ENCODE data around the gene MYH9.

Gene MYH9

GRCh38 chr22:36374603-36375024, 13.2 kb downstream of the MYH9 start:
- peaks cover 97% of the 10 kb centered on the region for H3K4me1 Mint-ChIP-seq
- CTCF ChIA-PET: no interaction called here

GRCh38 chr22:36373258-36373579, 14.5 kb downstream of the MYH9 start:
- no peak for DNase-seq
- Mint-ChIP-seq H3K9me3 (no peaks in the 10 kb centered on the region), H3K36me3 (peaks cover 74% of the 10 kb centered on the region), H3K27me3 (no peaks in the 10 kb centered on the region), H3K27ac (peak overlapping the region; percentile 90), H3K4me3 (peak overlapping the region; percentile 47), H3K4me1 (peaks cover 97% of the 10 kb centered on the region)
- CTCF ChIA-PET: interaction anchor here (2.7 kb wide), 1 partner anchor 39 kb away, joined by 7 read pairs; no protein-coding TSS in a partner anchor

More at GRCh38 chr22:36374603-36375024, 13.2 kb downstream of the MYH9 start:
- H3K27ac Mint-ChIP-seq: peak overlapping the region; percentile 86
- H3K27me3 Mint-ChIP-seq: no peaks in the 10 kb centered on the region
- peaks cover 76% of the 10 kb centered on the region for H3K36me3 Mint-ChIP-seq
- peak overlapping the region; percentile 40 for H3K4me3 Mint-ChIP-seq
- peak; percentile 47 for DNase-seq
- H3K9me3 Mint-ChIP-seq: no peaks in the 10 kb centered on the region

GRCh38 chr22:36371920-36372319, 15.8 kb downstream of the MYH9 start:
- no peak for DNase-seq
- CTCF ChIA-PET: interaction anchor here (0.9 to 2.7 kb wide), 4 partner anchors 10 to 37 kb away, joined by 3 to 7 read pairs (median 3); no protein-coding TSS in a partner anchor
- peaks cover 68% of the 10 kb centered on the region for H3K36me3 Mint-ChIP-seq
- H3K4me3 Mint-ChIP-seq: peak overlapping the region; percentile 75
- H3K27me3 Mint-ChIP-seq: no peaks in the 10 kb centered on the region
- H3K27ac Mint-ChIP-seq: peak overlapping the region; percentile 90
- H3K9me3 Mint-ChIP-seq: no peaks in the 10 kb centered on the region
- peaks cover 97% of the 10 kb centered on the region for H3K4me1 Mint-ChIP-seq

GRCh38 chr22:36369922-36370791, 17.6 kb downstream of the MYH9 start:
- peaks cover 99% of the 10 kb centered on the region for H3K4me1 Mint-ChIP-seq
- CTCF ChIA-PET: interaction anchor here (0.8 to 1.5 kb wide), 3 partner anchors 11 to 99 kb away, joined by 3 read pairs; no protein-coding TSS in a partner anchor
- H3K9me3 Mint-ChIP-seq: no peaks in the 10 kb centered on the region
- peak overlapping the region; percentile 90 for H3K27ac Mint-ChIP-seq
- peak; percentile 46 for DNase-seq
- H3K27me3 Mint-ChIP-seq: no peaks in the 10 kb centered on the region
- H3K36me3 Mint-ChIP-seq: peaks cover 68% of the 10 kb centered on the region
- peak overlapping the region; percentile 75 for H3K4me3 Mint-ChIP-seq

- H3K4me3 Mint-ChIP-seq: peak overlapping the region; percentile 52
- H3K9me3 Mint-ChIP-seq: no peaks in the 10 kb centered on the region
- H3K27me3 Mint-ChIP-seq: no peaks in the 10 kb centered on the region
- peaks cover 67% of the 10 kb centered on the region for H3K36me3 Mint-ChIP-seq
- peak overlapping the region; percentile 90 for H3K27ac Mint-ChIP-seq
- peaks cover 100% of the 10 kb centered on the region for H3K4me1 Mint-ChIP-seq
- CTCF ChIA-PET: interaction anchor here (0.8 to 1.5 kb wide), 4 partner anchors 10 to 99 kb away, joined by 3 read pairs; no protein-coding TSS in a partner anchor
- peak; percentile 47 for DNase-seq
These were observed 18.5 kb downstream of the MYH9 start for GRCh38 chr22:36369004-36369921.

GRCh38 chr22:36368359-36368983, 19.3 kb downstream of the MYH9 start:
- Mint-ChIP-seq H3K27me3 (no peaks in the 10 kb centered on the region), H3K9me3 (no peaks in the 10 kb centered on the region), H3K4me1 (peaks cover 100% of the 10 kb centered on the region), H3K4me3 (peak overlapping the region; percentile 39), H3K36me3 (peaks cover 70% of the 10 kb centered on the region), H3K27ac (peak overlapping the region; percentile 90)
- peak; percentile 52 for DNase-seq
- CTCF ChIA-PET: interaction anchor here (1.2 kb wide), 1 partner anchor 12 kb away, joined by 3 read pairs; no protein-coding TSS in a partner anchor

- CTCF ChIA-PET: interaction anchor here (1.0 to 1.2 kb wide), 2 partner anchors 10 to 13 kb away, joined by 3 to 4 read pairs; no protein-coding TSS in a partner anchor
- no peak overlapping the region for H3K4me3 Mint-ChIP-seq
- no peaks in the 10 kb centered on the region for H3K27me3 Mint-ChIP-seq
- H3K27ac Mint-ChIP-seq: peak overlapping the region; percentile 90
- H3K36me3 Mint-ChIP-seq: peaks cover 70% of the 10 kb centered on the region
- peaks cover 100% of the 10 kb centered on the region for H3K4me1 Mint-ChIP-seq
- no peaks in the 10 kb centered on the region for H3K9me3 Mint-ChIP-seq
- DNase-seq: no peak
These were observed 20.3 kb downstream of the MYH9 start for GRCh38 chr22:36367479-36367878.

GRCh38 chr22:36367066-36367465, 20.7 kb downstream of the MYH9 start:
- Mint-ChIP-seq H3K27me3 (no peaks in the 10 kb centered on the region), H3K27ac (peak overlapping the region; percentile 90), H3K4me1 (peaks cover 100% of the 10 kb centered on the region), H3K4me3 (no peak overlapping the region), H3K36me3 (peaks cover 68% of the 10 kb centered on the region), H3K9me3 (no peaks in the 10 kb centered on the region)
- CTCF ChIA-PET: interaction anchor here (1.0 kb wide), 1 partner anchor 11 kb away, joined by 4 read pairs; no protein-coding TSS in a partner anchor
- DNase-seq: no peak

- Mint-ChIP-seq H3K27me3 (no peaks in the 10 kb centered on the region), H3K27ac (peak overlapping the region; percentile 90), H3K4me1 (peaks cover 100% of the 10 kb centered on the region), H3K4me3 (no peak overlapping the region), H3K36me3 (peaks cover 67% of the 10 kb centered on the region), H3K9me3 (no peaks in the 10 kb centered on the region)
- CTCF ChIA-PET: interaction anchor here (1.0 kb wide), 1 partner anchor 12 kb away, joined by 4 read pairs; no protein-coding TSS in a partner anchor
- no peak for DNase-seq
These were observed 21.5 kb downstream of the MYH9 start for GRCh38 chr22:36366291-36366708.

- Mint-ChIP-seq H3K27me3 (no peaks in the 10 kb centered on the region), H3K9me3 (no peaks in the 10 kb centered on the region), H3K4me3 (peak overlapping the region; percentile 51), H3K36me3 (peaks cover 55% of the 10 kb centered on the region), H3K27ac (peak overlapping the region; percentile 90), H3K4me1 (peaks cover 100% of the 10 kb centered on the region)
- peak; percentile 89 for DNase-seq
- CTCF ChIA-PET: interaction anchor here (0.8 to 1.3 kb wide), 10 partner anchors 9 to 106 kb away, joined by 3 to 6 read pairs (median 5); no protein-coding TSS in a partner anchor
These were observed 22.8 kb downstream of the MYH9 start for GRCh38 chr22:36365020-36365411.

- H3K27ac Mint-ChIP-seq: peak overlapping the region; percentile 90
- H3K9me3 Mint-ChIP-seq: no peaks in the 10 kb centered on the region
- no peak for DNase-seq
- H3K4me3 Mint-ChIP-seq: peak overlapping the region; percentile 51
- H3K36me3 Mint-ChIP-seq: peaks cover 54% of the 10 kb centered on the region
- CTCF ChIA-PET: interaction anchor here (0.8 to 1.3 kb wide), 11 partner anchors 9 to 106 kb away, joined by 3 to 6 read pairs (median 5); no protein-coding TSS in a partner anchor
- H3K4me1 Mint-ChIP-seq: peaks cover 100% of the 10 kb centered on the region
- no peaks in the 10 kb centered on the region for H3K27me3 Mint-ChIP-seq
These were observed 23.3 kb downstream of the MYH9 start for GRCh38 chr22:36364255-36365019.

- peaks cover 57% of the 10 kb centered on the region for H3K36me3 Mint-ChIP-seq
- peaks cover 100% of the 10 kb centered on the region for H3K4me1 Mint-ChIP-seq
- peak overlapping the region; percentile 90 for H3K27ac Mint-ChIP-seq
- no peak overlapping the region for H3K4me3 Mint-ChIP-seq
- no peaks in the 10 kb centered on the region for H3K27me3 Mint-ChIP-seq
- no peak for DNase-seq
- CTCF ChIA-PET: interaction anchor here (0.8 kb wide), 1 partner anchor 62 kb away, joined by 3 read pairs; no protein-coding TSS in a partner anchor
- H3K9me3 Mint-ChIP-seq: no peaks in the 10 kb centered on the region
These were observed 24.3 kb downstream of the MYH9 start for GRCh38 chr22:36363349-36363981.

Measured in activated naive CD4-positive, alpha-beta T cell treated with anti-CD3 and anti-CD28 coated beads, Interleukin-2, amount 10 ng/mL, durations not matched to agents 7 days and 5 days (primary cell).